GM19452 (cell line): ENCODE data around the gene KCNJ15.
A peak's percentile ranks its signal among the peaks of the same experiment; 100 is the strongest.
"Not testable (repeated sequence)": the region's sequence is repeated elsewhere in the genome, so short reads cannot be mapped to it uniquely, and the experiment has no call there.

ENCODE experiments used
- ATAC-seq: cut with Tn5 transposase; IDR thresholded peaks from one replicate; pipeline ENCODE4 v1.9.1; 2021; ENCODE audit not compliant: unreplicated experiment

The KCNJ15 gene

DNA sequence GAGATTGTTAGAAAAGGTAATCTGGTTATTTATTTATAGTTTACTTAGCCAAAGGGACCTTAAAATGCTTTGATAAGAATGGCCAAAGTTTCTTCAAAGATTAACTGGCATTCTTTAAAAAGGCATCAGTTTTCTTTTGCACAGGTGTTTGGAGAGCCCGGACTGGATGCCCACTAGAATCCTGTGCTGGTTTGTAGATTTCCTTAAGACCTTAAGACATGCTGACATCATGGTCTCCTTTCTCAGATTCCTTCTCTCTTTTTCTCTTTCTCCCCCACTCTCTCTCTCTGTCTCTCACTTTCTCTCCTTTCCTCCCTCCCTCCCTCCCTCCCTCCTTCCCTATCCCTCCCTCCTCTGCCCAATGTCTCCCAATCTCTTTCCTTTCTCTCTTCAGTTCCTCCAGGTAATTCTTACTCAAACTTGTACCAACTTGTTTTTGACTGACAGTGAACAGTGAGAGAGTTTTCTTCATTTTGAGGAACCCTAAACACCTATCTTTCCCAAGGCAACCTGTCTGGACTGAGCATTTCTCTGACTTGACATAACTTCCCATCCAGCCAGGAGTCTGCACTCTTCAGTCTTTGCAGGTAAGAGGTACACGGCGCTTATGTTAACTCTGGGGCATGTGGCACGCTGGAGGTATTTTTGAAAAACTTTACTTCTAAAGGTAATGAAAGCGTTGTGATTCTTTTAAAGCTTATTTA is at the start of gene KCNJ15:
TSS of gene KCNJ15 (plus strand) at position 393 of the 704 bp plus-strand sequence. CDS start 42,271 bp downstream, outside the sequence.
- ATAC-seq = no peak

DNA sequence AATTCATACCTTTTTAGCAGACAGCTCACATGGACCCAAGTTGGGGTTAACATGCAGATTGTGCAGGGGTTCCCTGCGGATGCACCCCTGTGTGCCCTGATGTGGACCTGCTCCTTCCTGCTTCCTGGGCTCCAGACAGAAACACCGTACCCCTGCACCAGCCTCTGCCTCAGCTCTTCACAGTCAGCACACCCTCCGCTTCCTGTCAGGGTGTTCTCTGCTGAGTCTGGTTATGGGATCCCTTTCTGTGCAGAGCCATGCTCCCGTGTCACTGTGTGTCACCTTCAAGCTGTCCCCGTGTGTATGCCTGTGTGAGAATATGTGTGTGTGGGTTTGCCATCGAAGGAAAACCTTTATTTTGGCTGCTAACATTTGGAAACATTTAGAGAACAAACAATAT is 48.7 kb upstream of the KCNJ15 start:
- no peak for ATAC-seq

DNA sequence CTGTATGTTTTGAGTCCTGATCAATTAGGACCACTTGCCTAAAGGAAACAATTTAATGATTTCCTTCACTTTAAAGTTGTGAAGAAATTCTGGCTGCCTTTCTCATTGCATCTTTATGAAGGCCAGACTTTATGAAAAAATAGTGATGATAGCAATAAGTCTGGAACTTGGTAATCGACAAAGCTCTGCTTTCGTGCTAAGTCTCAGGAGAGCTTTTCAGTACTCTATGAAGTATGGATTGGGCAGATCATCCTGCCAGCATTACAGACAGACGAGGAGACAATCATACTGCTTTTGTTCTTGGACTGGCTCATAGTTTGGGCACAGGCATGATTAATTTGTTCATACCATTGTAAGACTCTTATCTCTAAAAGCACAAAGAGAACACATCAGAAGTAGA is 45.5 kb upstream of the KCNJ15 start:
- ATAC-seq = no peak

DNA sequence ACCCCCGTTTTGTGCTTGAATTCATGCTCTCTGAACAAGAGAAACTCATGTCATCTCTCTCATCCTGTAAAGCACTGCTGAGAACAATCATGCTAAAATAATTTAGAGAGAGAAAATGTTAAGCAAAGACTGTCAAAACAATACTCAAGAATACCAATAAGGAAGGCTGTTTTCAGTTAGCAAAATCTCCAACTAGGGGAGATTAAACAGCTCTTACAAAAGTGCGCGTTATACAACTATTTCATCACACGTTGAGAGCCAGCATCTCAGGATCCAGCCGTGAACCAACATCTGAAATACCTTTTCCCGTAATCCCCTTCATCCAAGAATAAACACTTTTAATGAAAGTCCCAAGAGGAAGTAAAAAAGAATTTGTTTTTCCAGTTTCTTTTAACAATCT is 44.1 kb upstream of the KCNJ15 start:
- ATAC-seq = no peak

DNA sequence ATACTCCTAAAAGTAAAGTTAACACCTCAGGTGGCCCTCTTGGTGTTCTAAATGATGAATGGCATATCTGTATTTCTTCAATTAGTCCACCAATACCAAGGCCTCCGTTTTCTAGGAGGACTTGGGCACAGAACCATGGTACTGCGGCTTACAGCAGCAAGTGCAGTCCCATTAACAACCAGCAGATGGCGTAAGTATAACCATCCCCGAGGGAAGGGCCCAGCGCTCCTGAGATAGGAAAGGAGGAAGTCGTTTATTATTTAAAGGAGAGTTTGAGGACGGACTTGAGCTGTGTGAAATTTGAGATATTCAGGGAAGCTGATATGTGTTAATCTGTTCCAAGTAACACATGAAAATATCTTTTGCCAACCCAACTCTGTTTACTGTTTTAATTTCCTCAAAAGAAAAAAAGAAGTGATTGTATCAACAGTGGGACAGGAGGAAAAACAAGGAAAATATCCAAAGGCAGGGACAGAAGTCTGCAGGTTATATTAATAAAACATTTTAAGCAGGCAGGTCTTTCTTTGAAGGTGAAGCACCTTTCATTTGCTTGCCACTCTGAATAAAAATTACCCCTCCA is 37.7 kb upstream of the KCNJ15 start:
- ATAC-seq = no peak

DNA sequence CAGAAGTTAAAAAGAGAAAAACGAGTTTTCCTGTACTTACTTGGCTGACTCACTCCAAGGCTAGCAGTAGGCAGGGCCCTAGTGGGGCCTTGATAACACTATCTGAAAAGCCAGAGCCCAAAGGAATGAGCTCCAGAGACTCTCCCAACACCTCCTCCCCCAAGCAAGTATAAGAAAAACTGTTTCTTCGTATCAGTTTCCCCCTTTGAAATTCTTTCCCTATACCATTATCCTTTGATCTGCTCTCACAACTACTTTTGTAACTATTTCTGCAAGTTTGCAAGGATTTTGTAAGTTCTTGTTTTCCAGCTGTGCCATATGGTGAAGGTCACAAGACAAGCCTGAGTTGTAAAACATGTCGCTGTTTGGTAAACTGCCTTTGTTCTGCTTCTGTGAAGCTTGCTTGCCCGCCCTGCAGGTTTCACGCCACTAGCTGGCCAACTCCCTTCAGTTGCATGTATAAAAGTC is 36.5 kb upstream of the KCNJ15 start:
- no peak for ATAC-seq

DNA sequence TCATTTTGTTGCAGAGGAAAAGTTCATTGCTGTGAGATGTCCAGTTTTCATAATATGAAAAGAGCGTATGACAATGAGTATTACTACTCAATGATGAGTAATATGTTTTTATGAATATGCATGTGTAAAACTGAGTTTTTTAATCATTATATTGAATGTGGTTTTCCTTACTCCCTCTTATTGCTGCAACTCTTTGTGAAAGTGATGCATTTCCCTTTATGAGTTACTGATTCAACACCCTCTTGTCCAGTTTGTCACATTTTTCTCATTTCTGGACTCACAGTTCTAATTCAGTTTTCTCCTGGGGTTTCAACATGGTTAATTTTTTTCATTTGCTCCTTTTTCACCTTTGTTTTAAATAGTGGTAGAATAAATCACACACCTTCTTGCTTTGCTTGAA is 35.2 kb upstream of the KCNJ15 start:
- ATAC-seq = peak; percentile 74

DNA sequence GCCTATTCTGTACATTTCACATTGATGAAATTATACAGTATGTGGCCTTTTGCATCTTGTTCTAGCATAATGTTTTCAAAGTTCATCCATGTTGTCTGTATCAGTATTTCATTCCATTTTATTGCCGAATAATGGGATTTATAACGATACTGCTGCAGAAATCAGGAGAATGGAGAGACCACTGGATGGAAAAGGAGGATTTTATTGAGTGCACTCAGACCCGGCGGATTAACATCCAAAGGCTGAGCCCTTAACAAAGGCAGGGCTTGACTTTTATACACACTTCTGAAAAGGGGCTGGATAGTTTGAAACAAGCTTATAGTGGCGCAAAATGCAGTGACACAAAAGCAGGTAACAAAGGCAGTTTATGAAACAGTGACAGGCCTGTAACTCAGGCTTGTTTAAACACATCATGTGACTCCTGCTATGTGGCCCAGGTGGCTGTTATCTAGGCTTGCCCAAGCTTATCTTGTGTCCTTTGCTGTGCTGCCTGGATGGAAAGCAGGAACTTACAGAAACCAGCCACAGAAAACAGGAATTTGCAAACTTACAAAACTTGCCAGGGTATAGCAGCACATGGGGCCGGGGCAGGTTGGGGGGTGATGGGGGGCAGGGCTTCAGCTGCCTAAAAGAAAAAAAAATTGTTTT is 32.8 kb upstream of the KCNJ15 start:
- no peak for ATAC-seq

DNA sequence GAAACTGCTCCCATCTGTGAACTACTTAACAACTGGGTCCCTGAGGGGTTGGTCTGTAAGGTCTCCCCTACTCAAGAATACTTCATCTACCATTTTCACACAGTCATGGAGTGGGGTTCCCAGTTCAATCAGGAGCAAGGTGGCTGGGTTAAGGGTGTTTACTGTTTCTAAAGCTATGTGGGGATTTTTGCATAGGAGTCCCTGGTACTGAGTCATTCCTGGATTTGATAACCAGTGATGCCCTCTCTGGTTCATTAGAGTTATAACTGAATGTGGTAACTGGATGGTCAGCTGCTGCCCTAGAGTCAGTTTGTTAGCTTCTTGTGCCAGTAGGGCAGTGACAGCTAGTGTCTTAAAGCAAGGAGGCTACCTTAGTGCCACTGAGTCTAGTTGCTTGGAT is 29.4 kb upstream of the KCNJ15 start:
- ATAC-seq = no peak

DNA sequence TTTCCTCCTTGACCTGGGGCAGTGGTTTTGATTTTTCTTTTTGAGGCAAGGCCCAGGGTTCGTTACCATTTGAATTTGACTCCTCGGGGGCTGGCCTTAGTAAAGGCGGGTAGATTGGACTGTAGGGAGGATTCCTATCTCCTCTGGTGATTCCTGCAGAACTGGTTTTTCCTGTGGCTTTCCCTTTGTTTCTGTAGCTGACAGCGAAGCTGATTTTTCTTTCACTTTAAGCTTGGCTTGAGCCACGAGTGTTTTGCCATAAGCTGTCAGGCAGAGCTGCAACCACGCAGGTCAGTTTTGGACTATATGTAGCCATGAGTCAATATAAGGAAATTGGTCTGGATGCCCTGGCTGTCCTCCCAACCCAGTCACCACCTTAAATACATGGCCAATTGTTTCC is 28.7 kb upstream of the KCNJ15 start:
- no peak for ATAC-seq

DNA sequence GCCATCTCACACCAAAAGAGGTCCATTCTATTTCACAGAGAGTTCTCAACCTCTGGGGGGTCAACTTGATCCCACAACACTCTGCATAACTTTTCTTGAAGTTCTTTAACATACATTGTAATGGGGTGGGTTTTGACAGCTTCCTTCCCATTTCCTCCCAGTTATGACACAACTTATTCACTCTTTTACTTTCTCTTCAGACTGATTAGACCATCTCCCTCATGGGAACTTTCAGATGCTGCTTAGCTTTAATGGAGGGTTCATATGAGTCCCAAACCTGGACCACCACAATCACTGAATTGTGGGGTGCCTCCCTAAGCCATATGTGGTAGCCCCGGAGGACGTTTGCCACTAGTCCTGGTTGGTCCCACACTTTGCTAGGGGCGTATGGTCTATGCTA is 28.3 kb upstream of the KCNJ15 start:
- no peak for ATAC-seq

DNA sequence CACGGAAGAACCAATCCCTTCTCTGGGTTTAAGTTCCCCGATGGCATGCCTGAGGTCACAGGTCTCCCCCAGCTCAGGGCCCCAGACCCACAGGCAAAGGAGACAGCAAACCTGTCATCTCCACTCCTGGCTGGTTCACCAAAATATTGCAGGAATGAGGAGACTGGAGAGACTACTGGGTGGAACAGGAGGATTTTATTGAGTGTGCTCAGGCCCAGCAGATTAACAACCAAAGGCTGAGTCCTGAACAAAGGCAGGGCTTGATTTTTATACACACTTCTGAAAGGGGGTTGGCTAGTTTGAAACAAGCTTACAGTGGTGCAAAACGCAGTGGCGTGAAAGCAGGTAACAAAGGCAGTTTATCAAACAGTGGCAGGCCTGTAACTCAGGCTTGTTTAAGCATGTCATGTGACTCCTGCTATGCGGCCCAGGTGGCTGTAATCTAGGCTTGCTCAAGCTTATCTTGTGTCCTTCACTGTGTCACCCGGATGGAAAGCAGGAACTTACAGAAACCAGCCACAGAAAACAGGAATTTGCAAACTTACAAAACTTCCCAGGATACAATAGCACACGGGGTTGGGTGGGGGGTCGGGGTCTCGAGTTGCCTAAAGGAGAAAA is 27.4 kb upstream of the KCNJ15 start:
- no peak for ATAC-seq

DNA sequence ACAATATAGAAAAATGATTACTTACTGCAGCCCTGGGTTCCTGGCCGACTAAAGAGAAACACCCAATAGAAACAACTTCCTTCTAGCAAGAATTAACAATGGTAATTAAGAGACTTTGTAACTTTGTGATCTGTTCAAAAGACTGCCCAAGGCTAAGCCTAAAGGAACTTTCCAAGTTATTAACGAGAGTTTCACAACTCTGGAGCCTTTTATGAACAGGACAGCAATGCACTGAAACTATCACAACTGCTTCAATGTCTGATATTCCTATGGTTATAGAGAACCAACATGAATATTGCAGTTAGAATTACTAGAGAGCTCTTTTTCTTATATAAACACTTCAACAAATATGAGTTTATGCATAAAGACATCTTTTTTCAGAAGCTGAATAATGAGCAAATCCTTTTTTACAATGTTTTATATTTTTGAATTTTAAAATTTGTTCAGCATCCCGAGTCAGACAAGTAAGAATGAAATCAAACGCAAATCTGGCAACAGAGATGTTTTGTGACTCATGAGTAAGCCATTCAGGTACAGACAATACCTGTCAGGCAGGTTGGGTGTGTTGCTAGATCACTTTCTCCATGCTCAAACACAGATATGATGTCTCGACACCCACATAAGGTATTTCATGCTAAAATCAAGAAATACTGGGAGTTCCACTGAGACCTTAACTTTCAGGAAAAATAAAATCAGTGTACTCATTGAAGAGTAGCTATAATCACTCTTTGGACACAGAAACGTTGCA is 22.2 kb upstream of the KCNJ15 start:
- no peak for ATAC-seq

DNA sequence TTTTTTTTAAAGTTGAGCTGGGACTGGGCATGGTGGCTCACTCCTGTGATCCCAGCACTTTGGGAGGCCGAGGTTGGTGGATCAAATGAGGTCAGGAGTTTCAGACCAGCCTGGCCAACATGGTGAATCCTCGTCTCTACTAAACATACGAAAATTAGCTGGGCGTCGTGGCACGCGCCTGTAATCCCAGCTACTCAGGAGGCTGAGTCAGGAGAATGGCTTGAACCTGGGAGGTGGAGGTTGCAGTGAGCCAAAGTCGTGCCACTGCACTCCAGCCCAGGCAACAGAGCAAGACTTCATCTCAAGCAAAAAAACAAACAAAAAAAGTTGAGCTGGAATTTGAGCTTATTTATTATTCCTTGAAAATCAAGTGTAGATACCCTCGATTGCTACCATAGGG is 21.5 kb upstream of the KCNJ15 start:
- not testable (repeated sequence) for ATAC-seq

DNA sequence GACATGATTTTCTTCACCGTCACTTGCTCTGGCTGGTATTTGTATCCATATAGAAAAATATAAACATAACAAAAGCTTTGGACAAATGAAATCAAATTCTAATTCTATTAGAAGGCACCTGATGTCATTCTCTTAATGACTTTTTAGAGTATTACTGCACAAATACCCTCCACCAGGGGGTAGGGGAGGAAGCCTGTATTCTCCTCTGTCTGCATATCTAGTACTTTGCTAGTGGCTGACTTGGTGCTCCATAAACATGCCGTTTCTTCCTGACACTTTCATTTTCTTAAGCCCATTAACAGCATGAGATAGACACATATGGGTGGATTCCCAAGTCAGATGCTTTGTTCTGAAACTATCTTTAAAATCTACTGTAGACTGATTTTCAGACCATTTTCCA is 20.6 kb upstream of the KCNJ15 start:
- no peak for ATAC-seq

DNA sequence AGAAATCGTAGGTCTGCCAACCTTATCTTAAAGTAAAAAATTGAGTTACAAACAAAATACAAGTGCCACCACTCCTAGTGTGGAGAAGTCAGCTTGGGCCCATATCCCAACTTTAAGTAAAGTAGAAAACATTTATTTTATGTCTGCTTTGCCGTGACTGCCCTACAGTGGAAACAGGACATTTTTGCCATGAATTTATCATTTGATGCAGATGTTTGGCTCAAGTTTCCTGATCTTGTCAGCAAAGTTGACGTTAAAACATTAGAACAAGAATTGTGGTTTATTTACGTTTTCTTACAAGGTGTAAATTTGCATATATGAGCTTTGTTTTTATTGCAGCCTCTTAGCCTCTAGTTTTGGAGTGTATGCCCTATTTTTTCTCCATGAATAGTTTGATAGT is 17.1 kb upstream of the KCNJ15 start:
- no peak for ATAC-seq

DNA sequence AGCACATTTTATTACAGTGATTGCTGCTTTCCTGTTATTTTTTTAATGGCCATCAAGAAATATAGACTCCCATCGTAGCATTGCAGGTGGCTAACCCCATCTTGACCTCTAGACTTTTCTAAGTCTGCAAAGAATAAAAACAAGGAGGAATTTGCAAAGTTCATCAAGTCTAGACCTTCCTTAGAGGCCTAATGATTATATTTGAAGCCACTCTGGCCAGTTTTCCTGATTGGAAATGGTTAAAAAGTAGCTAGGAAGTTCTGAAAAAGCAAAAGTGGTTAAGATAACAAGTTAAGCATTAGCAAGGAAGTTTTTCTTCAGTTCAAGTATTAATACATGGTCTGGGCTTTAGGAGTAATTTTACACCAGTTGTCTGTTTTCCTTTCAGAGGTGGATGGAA is 16.7 kb upstream of the KCNJ15 start:
- ATAC-seq = no peak

DNA sequence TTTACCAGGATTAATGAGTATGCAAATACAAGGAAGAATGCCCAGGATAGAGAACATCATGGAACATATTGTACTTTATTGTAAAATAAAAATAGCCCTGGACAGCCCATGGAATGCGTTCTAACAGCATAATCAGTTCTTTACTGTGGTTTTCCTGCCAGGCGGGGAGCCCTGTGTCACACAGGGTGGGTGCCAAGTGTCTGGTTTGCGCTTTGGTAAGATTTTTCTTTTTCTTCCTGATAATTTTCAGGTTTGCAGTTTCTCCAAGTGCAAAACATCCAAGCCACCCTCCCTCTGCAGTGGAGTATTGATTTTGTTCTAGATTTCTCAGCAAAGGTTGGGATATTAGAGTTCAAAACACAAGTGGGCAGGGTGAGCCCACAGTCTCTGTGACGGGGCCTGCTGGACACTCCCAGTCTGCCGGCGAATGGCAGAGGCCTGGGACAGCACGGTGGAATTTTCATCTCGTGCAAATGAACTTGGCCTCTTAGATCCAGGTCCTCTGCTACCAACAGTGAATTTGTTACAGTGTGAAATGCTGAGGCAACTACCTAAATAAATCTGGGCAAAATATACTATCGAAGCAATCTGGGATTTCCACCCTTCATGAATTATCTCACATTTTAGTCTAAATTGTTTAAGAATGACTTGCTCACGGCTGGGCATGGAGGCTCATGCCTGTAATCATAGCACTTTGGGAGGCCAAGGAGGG is 15.6 kb upstream of the KCNJ15 start:
- no peak for ATAC-seq

DNA sequence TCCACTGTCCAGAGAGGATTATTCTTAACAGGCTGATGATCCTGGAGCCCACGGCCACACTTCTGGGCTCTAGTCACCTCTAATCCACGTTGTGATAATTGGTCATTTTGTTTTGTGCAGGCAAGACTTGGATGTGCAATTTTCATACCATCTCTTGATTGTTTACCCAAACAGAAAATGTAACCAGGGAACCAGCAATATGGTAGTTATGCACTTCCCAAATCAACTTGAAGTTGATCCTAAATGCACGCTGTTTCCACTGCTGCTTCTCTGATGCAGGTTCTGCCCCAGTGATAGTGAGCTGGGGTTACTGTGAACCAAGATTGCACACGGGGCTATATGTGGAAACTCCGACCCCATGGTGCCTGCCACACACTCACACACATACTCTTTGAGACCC is 14.7 kb upstream of the KCNJ15 start:
- no peak for ATAC-seq

DNA sequence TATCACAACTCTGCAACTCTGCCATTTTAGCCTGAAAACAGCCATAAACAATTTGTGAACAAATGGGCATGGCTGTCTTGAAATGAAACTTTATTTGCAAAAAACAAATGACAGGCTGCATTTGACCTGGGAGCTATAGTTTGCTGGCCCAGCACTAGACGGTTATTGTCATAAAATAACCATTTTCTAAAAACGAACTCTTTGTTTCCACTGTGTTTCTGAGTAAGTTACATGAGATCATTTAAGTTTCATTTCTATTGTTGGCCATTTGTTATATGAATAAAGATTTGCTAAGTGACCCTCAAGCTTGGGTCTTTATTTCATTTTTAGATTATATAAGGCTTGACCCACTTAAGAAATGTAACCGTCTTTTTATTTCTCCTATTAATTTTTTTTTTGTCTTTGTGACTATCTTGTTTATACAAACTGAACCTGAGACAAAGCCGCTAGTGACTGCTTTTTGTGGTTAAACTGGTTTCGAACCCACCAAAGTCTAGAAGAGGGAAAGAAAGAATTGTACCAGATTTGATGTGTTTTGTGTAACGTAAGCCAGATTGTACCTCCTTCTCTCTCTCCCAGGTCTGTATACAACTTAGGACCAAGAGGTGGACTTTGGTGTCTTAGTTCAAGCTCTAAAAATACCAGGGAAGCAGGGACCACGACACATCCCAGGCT is 12.9 kb upstream of the KCNJ15 start:
- no peak for ATAC-seq
